Heart left ventricle (tissue), 16 donors: ENCODE data around the gene MKKS. TPM values are rescaled to one million over a fixed set of nuclear protein-coding genes. Genes with fewer than 3 reads are reported as not detected.

Experiments
- ATAC-seq, 4 donors: fragments of 200-7000 bp; cut with Tn5 transposase; one replicate each; pipeline ENCODE4 v1.9.1; 2020 to 2022; ENCODE audit warnings: moderate library complexity in 4 of 4, mild to moderate bottlenecking in 3 of 4, moderate number of reproducible peaks in 1 of 4
- DNase-seq, 5 donors: peaks; one replicate each; pipeline ENCODE4 v3.0.0-alpha.2; 2020
- H3K27ac ChIP-seq, 12 donors: fragments of 200-600 bp; sonication (generic) in 4 of 12; one replicate each; pipeline versions ENCODE4 v1.5.0 to v1.8.0; 2016 to 2022; ENCODE audit warnings: mild to moderate bottlenecking in 2 of 12
- H3K27me3 ChIP-seq, 9 donors: fragments of 200-600 bp; sonication (generic) in 2 of 9; one replicate each; pipeline versions ENCODE4 v1.5.1 to v1.8.0; 2016 to 2022; ENCODE audit warnings: mild to moderate bottlenecking in 3 of 9
- H3K36me3 ChIP-seq, 9 donors: fragments of 200-600 bp; sonication (generic) in 2 of 9; one replicate each; pipeline versions ENCODE4 v1.5.0 to v1.8.0; 2018 to 2022; ENCODE audit warnings: mild to moderate bottlenecking in 2 of 9
- H3K4me1 ChIP-seq, 12 donors: fragments of 200-600 bp; sonication (generic) in 4 of 12; one replicate each; pipeline versions ENCODE4 v1.5.0 to v1.8.0; 2016 to 2022; ENCODE audit warnings: mild to moderate bottlenecking in 3 of 12
- H3K4me3 ChIP-seq, 12 donors: fragments of 200-600 bp; sonication (generic) in 4 of 12; one replicate each; pipeline versions ENCODE4 v1.5.0 to v1.8.0; 2017 to 2022; ENCODE audit warnings: mild to moderate bottlenecking in 9 of 12, moderate library complexity in 4 of 12
- H3K9me3 ChIP-seq, 12 donors: fragments of 200-600 bp; sonication (generic) in 4 of 12; one replicate each; pipeline versions ENCODE4 v1.5.0 to v1.8.0; 2016 to 2022; ENCODE audit warnings: mild to moderate bottlenecking in 1 of 12
- CTCF ChIP-seq, 12 donors: fragments of 200-600 bp; sonication (generic) in 4 of 12; IDR thresholded peaks; one replicate each; pipeline versions ENCODE4 v1.5.0 to v1.8.0; 2018 to 2022; ENCODE audit warnings: antibody characterized with exemption in 12 of 12, mild to moderate bottlenecking in 5 of 12
- POLR2A ChIP-seq, 2 donors: fragments of 450-650 bp; IDR thresholded peaks; one replicate each; pipeline ENCODE4 v1.6.1; 2017; ENCODE audit warnings: antibody characterized with exemption in 2 of 2, mild to moderate bottlenecking in 2 of 2, moderate library complexity in 2 of 2
- WGBS, 4 donors: extraction: QIAGEN DNeasy Blood & Tissue Kit in 2 of 4; methylation state at CpG; one replicate each; pipeline versions ENCODE4 v1.1.5 to v1.1.7; 2013 to 2018; 5-methylcytosine and 5-hydroxymethylcytosine counted together
- intact Hi-C, 10 donors: fragments of 100-400 bp; cut with DNase I; formaldehyde crosslinking; loops; one replicate each; pipeline versions ENCODE4 v1.11.1 to v1.14.2; 2022
- polyA plus RNA-seq, 2 donors: library from polyadenylated mRNA; stranded (reverse); fragments of 200-250 nt; gene quantifications; one replicate each; pipeline ENCODE4 v1.2.3, GENCODE V29; 2013
- total RNA-seq, 9 donors: library from RNA; depleted of rRNA in 2 of 9; stranded (reverse); fragments of >200 nt in 2 of 9; fragmentation: NEBNext Ultra II Directional in 3 of 9; extraction: Animal tissue kit (Norgen Biotek cat#: 25700) in 3 of 9; gene quantifications; one replicate each; pipeline versions ENCODE4 v1.1.0 to v1.2.4, GENCODE V29; 2016 to 2023
- donor health status: ischemic (EF 13 %, LVEDD 7.1; RV severe dilation, severe dysfunction).
- donor health status: healthy with polysubstance abuse.
- donor health status: DM: no; HTN: yes; CAD: no.
- donor health status: DM: no; HTN: no; CAD: no.
- donor health status: ischemic (EF 25% LVEDD 6.9; RV normal size, moderate dysfunction).
- donor health status: ischemic (EF 25% LVEDD 5.7; RV mildly dilated, moderate dysfunction).
- donor health status: healthy.
- donor health status: DM: yes; HTN: yes; CAD: no.
- donor health status: ischemic (EF 35%, LVEDD 5.7; RV mildly dilated, moderate dysfunction).
- donor health status: nonischemic (EF 11% LVEDD 7.7; RV severe dilation, severe dysfunction).
- donor health status: DM: yes; HTN: yes; CAD: no.
- donor health status: PGD.
- donor health status: ischemic (EF 29% LVEDD 5.4; RV normal size, mild dysfunction).
- donor health status: nonischemic (EF 23%, LVEDD 6.1; RV moderate dilation, normal function).

Gene MKKS
- total and polyA plus RNA-seq, 11 donors = 12.0 to 30.1 (median 19.0) TPM

- TF ChIP-seq CTCF (IDR thresholded peaks at IDR 0.05) (no peak), POLR2A (IDR thresholded peaks at IDR 0.05) (no peak)
- Histone ChIP-seq H3K27ac (no peak overlapping the region), H3K4me3 (no peak overlapping the region), H3K27me3 (peaks cover 0 to 3% (median 0%) of the 10 kb centered on the region in 9 donors), H3K36me3 (no peaks in the 10 kb centered on the region), H3K4me1 (peaks cover 0 to 10% (median 0%) of the 10 kb centered on the region in 12 donors), H3K9me3 (no peaks in the 10 kb centered on the region)
- no peak for ATAC-seq
- DNase-seq = no peak
- WGBS, 4 donors = 91 to 98% (median 95%) methylated on average over 1 of the region's 1 CpG
- intact Hi-C loops = no loop called here
Measured at GRCh38 chr20:10362674-10363073, 71.3 kb downstream of the MKKS start.

GRCh38 chr20:10360878-10361277, 73.1 kb downstream of the MKKS start:
- intact Hi-C loops = no loop called here
- TF ChIP-seq CTCF (IDR thresholded peaks at IDR 0.05) (no peak), POLR2A (IDR thresholded peaks at IDR 0.05) (no peak)
- Histone ChIP-seq H3K36me3 (no peaks in the 10 kb centered on the region), H3K9me3 (no peaks in the 10 kb centered on the region), H3K4me1 (peaks cover 0 to 10% (median 0%) of the 10 kb centered on the region in 12 donors), H3K27ac (no peak overlapping the region), H3K27me3 (peaks cover 0 to 3% (median 0%) of the 10 kb centered on the region in 9 donors), H3K4me3 (no peak overlapping the region)
- ATAC-seq (no peak), DNase-seq (no peak)
- WGBS, 4 donors = 93 to 96% (median 94%) methylated on average over 1 of the region's 1 CpG

GRCh38 chr20:10359621-10360040, 74.4 kb downstream of the MKKS start:
- Histone ChIP-seq H3K4me3 (no peak overlapping the region), H3K9me3 (no peaks in the 10 kb centered on the region), H3K27ac (no peak overlapping the region), H3K36me3 (no peaks in the 10 kb centered on the region), H3K27me3 (peaks cover 0 to 3% (median 0%) of the 10 kb centered on the region in 9 donors), H3K4me1 (peaks cover 0 to 10% (median 0%) of the 10 kb centered on the region in 12 donors)
- ATAC-seq = peak in 3 of 4 donors; percentile 57 to 79 (median 68)
- no peak for TF ChIP-seq POLR2A (IDR thresholded peaks at IDR 0.05)
- TF ChIP-seq CTCF (IDR thresholded peaks at IDR 0.05) = no peak
- no peak for DNase-seq
- WGBS, 4 donors = 2 to 20% (median 9%) methylated on average over 2 of the region's 2 CpGs
- intact Hi-C loops = loop anchor here in 2 of 10 donors (5.0 to 10.0 kb wide), 2 partner anchors 52 to 225 kb away; no protein-coding TSS in a partner anchor

GRCh38 chr20:10357974-10358373, 76.0 kb downstream of the MKKS start:
- Histone ChIP-seq H3K27me3 (no peaks in the 10 kb centered on the region), H3K27ac (no peak overlapping the region), H3K9me3 (no peaks in the 10 kb centered on the region), H3K36me3 (no peaks in the 10 kb centered on the region), H3K4me1 (peaks cover 0 to 14% (median 0%) of the 10 kb centered on the region in 12 donors), H3K4me3 (no peak overlapping the region)
- DNase-seq (no peak), ATAC-seq (no peak)
- TF ChIP-seq CTCF (IDR thresholded peaks at IDR 0.05) (peak in 9 of 12 donors; percentile 16 to 42 (median 36)), POLR2A (IDR thresholded peaks at IDR 0.05) (no peak)
- intact Hi-C loops = loop anchor here in 2 of 10 donors (5.0 to 10.0 kb wide), 2 partner anchors 51 to 223 kb away; no protein-coding TSS in a partner anchor
